Thyroid gland (tissue), 4 donors: ENCODE results near the gene LARGE1.

ENCODE experiments used
- POLR2A ChIP-seq, 2 donors: fragments of 450-650 bp; IDR thresholded peaks; one replicate each; pipeline ENCODE4 v1.6.1; 2017; ENCODE audit warnings: antibody characterized with exemption in 2 of 2, mild to moderate bottlenecking in 2 of 2, moderate library complexity in 1 of 2
- TF ChIP-seq, protein P1 (sequence below), 6 experiments: fragments of 200-600 bp in 3 of 6; fragments of 450-650 bp in 3 of 6; sonication (generic) in 3 of 6; IDR thresholded peaks; one replicate each; pipeline ENCODE4 v1.5.1; 2016 to 2019; ENCODE audit warnings: antibody characterized with exemption in 6 of 6, mild to moderate bottlenecking in 2 of 6, inconsistent platforms in 1 of 6, moderate library complexity in 1 of 6

DNA sequence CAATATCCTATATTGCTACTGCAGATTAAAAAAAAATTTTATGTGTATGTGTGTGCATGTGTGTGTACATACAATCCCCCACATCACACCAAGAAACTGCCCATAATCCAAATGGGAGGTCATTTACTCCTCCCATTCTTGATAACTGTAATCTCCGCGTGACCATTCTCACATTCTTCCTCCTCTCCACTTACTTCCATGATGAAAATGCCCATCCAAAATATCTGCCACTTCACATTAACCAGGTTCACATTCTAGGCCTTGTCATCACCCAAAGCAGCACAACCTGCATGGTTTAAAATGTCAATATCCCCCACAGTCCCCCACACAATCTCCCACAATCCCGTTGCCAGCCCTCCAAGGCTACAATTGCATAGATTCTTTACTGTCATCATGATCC lies 149.6 kb downstream of the LARGE1 start:
- TF ChIP-seq, protein P1, sequence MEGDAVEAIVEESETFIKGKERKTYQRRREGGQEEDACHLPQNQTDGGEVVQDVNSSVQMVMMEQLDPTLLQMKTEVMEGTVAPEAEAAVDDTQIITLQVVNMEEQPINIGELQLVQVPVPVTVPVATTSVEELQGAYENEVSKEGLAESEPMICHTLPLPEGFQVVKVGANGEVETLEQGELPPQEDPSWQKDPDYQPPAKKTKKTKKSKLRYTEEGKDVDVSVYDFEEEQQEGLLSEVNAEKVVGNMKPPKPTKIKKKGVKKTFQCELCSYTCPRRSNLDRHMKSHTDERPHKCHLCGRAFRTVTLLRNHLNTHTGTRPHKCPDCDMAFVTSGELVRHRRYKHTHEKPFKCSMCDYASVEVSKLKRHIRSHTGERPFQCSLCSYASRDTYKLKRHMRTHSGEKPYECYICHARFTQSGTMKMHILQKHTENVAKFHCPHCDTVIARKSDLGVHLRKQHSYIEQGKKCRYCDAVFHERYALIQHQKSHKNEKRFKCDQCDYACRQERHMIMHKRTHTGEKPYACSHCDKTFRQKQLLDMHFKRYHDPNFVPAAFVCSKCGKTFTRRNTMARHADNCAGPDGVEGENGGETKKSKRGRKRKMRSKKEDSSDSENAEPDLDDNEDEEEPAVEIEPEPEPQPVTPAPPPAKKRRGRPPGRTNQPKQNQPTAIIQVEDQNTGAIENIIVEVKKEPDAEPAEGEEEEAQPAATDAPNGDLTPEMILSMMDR (IDR thresholded peaks at IDR 0.05) = no peak
- no peak for TF ChIP-seq POLR2A (IDR thresholded peaks at IDR 0.05)
